Activated naive CD8-positive, alpha-beta T cell treated with anti-CD3 and anti-CD28 coated beads, Interleukin-2, amount 10 ng/mL, durations not matched to agents 7 days and 5 days (primary cell): Measurements from ENCODE around the gene EREG. TPM values are rescaled to one million over a fixed set of nuclear protein-coding genes. Genes with fewer than 3 reads are reported as not detected.
A peak's percentile ranks its signal among the peaks of the same experiment; 100 is the strongest.

Source experiments
- ATAC-seq: fragments of 150-1000 bp; cut with Tn5 transposase; one replicate; pipeline ENCODE4 v1.10.0; 2021; ENCODE audit warnings: low read depth, moderate library complexity
- POLR2A ChIA-PET: fragments of 350-600 bp; sonication (Branson Sonifier 250); formaldehyde crosslinking; loops from one replicate; lab custom pipeline; 2021; ENCODE audit warnings: antibody characterized with exemption; lab: Charles Lee
- DNase-seq: peaks from one replicate; pipeline ENCODE4 v3.0.0; 2021
- H3K27ac Mint-ChIP-seq: one replicate; pipeline ENCODE4 v1.8.0; 2022; ENCODE audit warnings: mild to moderate bottlenecking, mixed read lengths
- H3K27me3 Mint-ChIP-seq: one replicate; pipeline ENCODE4 v1.8.0; 2022; ENCODE audit warnings: mild to moderate bottlenecking, moderate library complexity, mixed read lengths
- H3K36me3 Mint-ChIP-seq: one replicate; pipeline ENCODE4 v1.8.0; 2021; ENCODE audit warnings: mild to moderate bottlenecking, mixed read lengths
- H3K4me1 Mint-ChIP-seq: one replicate; pipeline ENCODE4 v1.8.0; 2021; ENCODE audit warnings: mixed read lengths
- H3K4me3 Mint-ChIP-seq: one replicate; pipeline ENCODE4 v1.8.0; 2022; ENCODE audit warnings: mild to moderate bottlenecking, moderate library complexity, mixed read lengths
- H3K9me3 Mint-ChIP-seq: one replicate; pipeline ENCODE4 v1.8.0; 2021; ENCODE audit warnings: mixed read lengths
- total RNA-seq, 2 experiments: library from RNA; stranded (reverse); gene quantifications; one replicate each; pipeline ENCODE4 v1.2.3, GENCODE V29; 2021

Gene EREG
- total RNA-seq, 2 experiments from 2014 or later = not detected

DNA sequence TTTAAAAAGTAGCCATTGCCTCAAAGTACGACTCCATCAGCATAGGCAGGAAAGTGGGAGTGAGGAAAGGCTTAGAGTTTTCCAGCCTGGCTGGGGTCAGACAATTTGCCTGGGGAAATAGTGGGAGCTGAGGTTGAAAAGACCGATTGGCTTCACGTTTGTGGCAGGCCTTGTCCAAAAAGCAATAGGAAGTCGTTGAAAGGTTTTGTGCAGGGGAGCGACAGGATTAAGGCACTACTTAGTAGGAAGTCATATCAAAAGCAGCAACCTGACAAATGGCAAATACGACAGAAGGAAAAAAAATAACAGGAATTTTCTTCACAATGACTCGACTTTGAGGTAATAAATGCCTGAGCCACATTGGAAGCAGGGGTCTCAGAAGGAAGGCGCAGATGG lies 691 bp upstream of the EREG start:
- POLR2A ChIA-PET = no interaction called here
- H3K36me3 Mint-ChIP-seq = no peaks in the 10 kb centered on the region
- H3K27me3 Mint-ChIP-seq = peaks cover 41% of the 10 kb centered on the region
- H3K9me3 Mint-ChIP-seq = no peaks in the 10 kb centered on the region
- H3K4me3 Mint-ChIP-seq = peak overlapping the region; percentile 71
- DNase-seq = no peak
- peaks cover 6% of the 10 kb centered on the region for H3K4me1 Mint-ChIP-seq
- ATAC-seq = no peak
- no peak overlapping the region for H3K27ac Mint-ChIP-seq

- POLR2A ChIA-PET = no interaction called here
- Mint-ChIP-seq H3K4me3 (peak overlapping the region; percentile 71), H3K36me3 (no peaks in the 10 kb centered on the region), H3K4me1 (peaks cover 6% of the 10 kb centered on the region), H3K9me3 (no peaks in the 10 kb centered on the region), H3K27ac (no peak overlapping the region), H3K27me3 (peaks cover 42% of the 10 kb centered on the region)
- no peak for DNase-seq
- ATAC-seq = no peak
Measured at GRCh38 chr4:74365761-74366160, 816 bp downstream of the EREG start.

GRCh38 chr4:74366367-74366911 lies 1.5 kb downstream of the EREG start:
- Mint-ChIP-seq H3K4me3 (no peak overlapping the region), H3K27ac (no peak overlapping the region), H3K27me3 (peaks cover 42% of the 10 kb centered on the region)

DNA sequence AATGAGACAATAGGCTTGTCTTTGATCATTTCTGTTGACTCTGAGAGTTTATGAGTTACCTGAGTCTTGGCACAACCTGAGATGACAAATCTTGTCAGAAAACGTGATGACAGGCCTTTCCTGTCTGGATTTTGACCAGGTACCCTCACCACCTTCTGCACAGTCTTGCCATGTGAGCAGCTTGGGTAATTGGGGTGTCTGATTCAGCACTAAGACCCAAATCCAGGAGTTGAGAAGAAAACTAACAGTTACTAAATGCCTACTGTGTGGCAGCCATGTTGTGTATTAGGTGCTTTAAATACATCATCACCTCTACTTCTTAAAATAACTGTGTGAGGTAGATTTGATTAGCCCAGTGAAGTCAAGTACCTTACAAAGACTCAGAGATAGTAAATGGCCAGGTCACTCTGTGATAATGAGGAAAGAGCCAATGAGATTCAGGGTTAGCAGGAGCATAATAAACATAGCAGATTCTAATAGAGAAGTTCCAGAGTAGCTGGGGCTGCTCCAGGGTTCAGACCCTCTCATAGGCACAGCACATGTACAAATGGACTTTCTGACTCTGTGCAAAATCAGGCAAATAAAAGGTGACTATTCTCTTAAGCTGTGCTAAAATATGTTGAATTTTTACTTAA lies 2.8 kb downstream of the EREG start:
- Mint-ChIP-seq H3K27me3 (peaks cover 46% of the 10 kb centered on the region), H3K27ac (no peak overlapping the region), H3K36me3 (no peaks in the 10 kb centered on the region), H3K4me3 (no peak overlapping the region), H3K4me1 (peaks cover 6% of the 10 kb centered on the region), H3K9me3 (no peaks in the 10 kb centered on the region)
- ATAC-seq (no peak), DNase-seq (no peak)
- POLR2A ChIA-PET = no interaction called here

More at GRCh38 chr4:74366367-74366911, 1.5 kb downstream of the EREG start:
- Mint-ChIP-seq H3K36me3 (no peaks in the 10 kb centered on the region), H3K9me3 (no peaks in the 10 kb centered on the region), H3K4me1 (peaks cover 6% of the 10 kb centered on the region)
- POLR2A ChIA-PET = no interaction called here
- no peak for ATAC-seq
- DNase-seq = no peak

- H3K4me3 Mint-ChIP-seq = no peak overlapping the region
- no peaks in the 10 kb centered on the region for H3K36me3 Mint-ChIP-seq
- POLR2A ChIA-PET = no interaction called here
- DNase-seq (no peak), ATAC-seq (no peak)
- H3K27me3 Mint-ChIP-seq = peaks cover 41% of the 10 kb centered on the region
- peaks cover 6% of the 10 kb centered on the region for H3K4me1 Mint-ChIP-seq
- H3K9me3 Mint-ChIP-seq = no peaks in the 10 kb centered on the region
- H3K27ac Mint-ChIP-seq = no peak overlapping the region
Measured at GRCh38 chr4:74368596-74368995, 3.7 kb downstream of the EREG start.

DNA sequence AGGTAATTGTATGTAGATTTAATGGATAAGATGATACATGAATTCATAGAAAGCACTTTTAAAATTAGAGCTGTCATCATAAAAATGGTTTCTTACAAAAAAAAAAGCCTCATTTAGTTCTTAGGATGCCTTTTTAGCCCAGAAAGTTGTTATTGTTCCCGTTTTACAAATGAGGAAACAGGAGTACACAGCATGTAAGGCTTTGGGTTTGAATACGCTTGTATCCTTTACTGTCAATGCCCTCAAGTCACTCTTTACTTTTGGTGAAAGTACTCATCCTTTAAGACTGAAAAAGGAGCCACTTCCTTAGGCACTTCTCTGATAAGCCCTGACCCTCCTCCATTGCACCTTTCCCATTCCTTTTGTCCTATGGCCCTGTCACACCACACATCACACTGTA lies 4.9 kb downstream of the EREG start:
- H3K36me3 Mint-ChIP-seq = no peaks in the 10 kb centered on the region
- DNase-seq (no peak), ATAC-seq (no peak)
- peaks cover 5% of the 10 kb centered on the region for H3K4me1 Mint-ChIP-seq
- no peaks in the 10 kb centered on the region for H3K9me3 Mint-ChIP-seq
- POLR2A ChIA-PET = no interaction called here
- H3K27ac Mint-ChIP-seq = no peak overlapping the region
- peaks cover 36% of the 10 kb centered on the region for H3K27me3 Mint-ChIP-seq
- H3K4me3 Mint-ChIP-seq = no peak overlapping the region

GRCh38 chr4:74370912-74371311 lies 6.0 kb downstream of the EREG start:
- no peak overlapping the region for H3K27ac Mint-ChIP-seq
- POLR2A ChIA-PET = no interaction called here
- H3K4me1 Mint-ChIP-seq = peaks cover 4% of the 10 kb centered on the region
- no peaks in the 10 kb centered on the region for H3K9me3 Mint-ChIP-seq
- peak; percentile 80 for ATAC-seq
- no peaks in the 10 kb centered on the region for H3K36me3 Mint-ChIP-seq
- peaks cover 26% of the 10 kb centered on the region for H3K27me3 Mint-ChIP-seq
- H3K4me3 Mint-ChIP-seq = no peak overlapping the region
- no peak for DNase-seq

- H3K27me3 Mint-ChIP-seq = peaks cover 19% of the 10 kb centered on the region
- DNase-seq (no peak), ATAC-seq (no peak)
- no peaks in the 10 kb centered on the region for H3K36me3 Mint-ChIP-seq
- H3K27ac Mint-ChIP-seq = no peak overlapping the region
- peaks cover 4% of the 10 kb centered on the region for H3K4me1 Mint-ChIP-seq
- no peaks in the 10 kb centered on the region for H3K9me3 Mint-ChIP-seq
- no peak overlapping the region for H3K4me3 Mint-ChIP-seq
- POLR2A ChIA-PET = no interaction called here
Measured at GRCh38 chr4:74374128-74374527, 9.2 kb downstream of the EREG start.

GRCh38 chr4:74374561-74375327 lies 9.8 kb downstream of the EREG start:
- DNase-seq = no peak
- no peak for ATAC-seq
- Mint-ChIP-seq H3K27me3 (peaks cover 19% of the 10 kb centered on the region), H3K27ac (no peak overlapping the region), H3K4me1 (peaks cover 4% of the 10 kb centered on the region), H3K4me3 (no peak overlapping the region), H3K9me3 (no peaks in the 10 kb centered on the region), H3K36me3 (no peaks in the 10 kb centered on the region)
- POLR2A ChIA-PET = interaction anchor here (0.6 kb wide), 1 partner anchor 96 kb away, joined by 5 read pairs; no protein-coding TSS in a partner anchor

DNA sequence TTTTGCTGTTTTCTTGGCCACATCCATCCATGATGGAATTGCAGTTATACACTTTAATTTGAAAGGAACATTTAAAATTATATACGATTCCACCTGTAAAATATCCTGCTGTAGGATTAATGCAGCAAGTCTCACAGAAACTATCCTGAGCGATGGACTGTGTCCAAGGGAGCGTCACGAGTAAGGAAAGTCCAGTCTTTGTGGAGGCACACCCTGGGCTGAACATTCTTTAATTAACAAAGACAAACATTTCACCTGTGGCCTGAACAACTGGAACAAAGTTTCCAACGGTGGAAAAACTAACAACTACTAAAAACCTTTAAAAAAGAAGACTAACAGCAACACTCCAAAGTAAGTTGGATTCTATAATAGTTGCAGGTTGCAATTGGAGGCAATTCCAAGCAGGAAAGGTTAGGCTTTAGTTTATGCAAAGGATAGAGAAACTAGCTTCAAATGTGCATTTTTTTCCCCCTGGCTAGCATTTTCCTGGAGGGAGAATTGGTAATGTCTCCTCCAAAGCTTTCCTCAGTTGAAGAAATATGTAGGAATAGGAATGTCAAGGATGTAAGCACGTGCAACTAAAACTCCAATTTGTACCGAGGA lies 11.0 kb downstream of the EREG start:
- no peak for DNase-seq
- no peaks in the 10 kb centered on the region for H3K9me3 Mint-ChIP-seq
- H3K27me3 Mint-ChIP-seq = peaks cover 17% of the 10 kb centered on the region
- H3K4me1 Mint-ChIP-seq = peaks cover 4% of the 10 kb centered on the region
- H3K4me3 Mint-ChIP-seq = no peak overlapping the region
- POLR2A ChIA-PET = interaction anchor here (0.6 kb wide), 1 partner anchor 95 kb away, joined by 5 read pairs; no protein-coding TSS in a partner anchor
- H3K27ac Mint-ChIP-seq = no peak overlapping the region
- H3K36me3 Mint-ChIP-seq = no peaks in the 10 kb centered on the region
- ATAC-seq = no peak

GRCh38 chr4:74376888-74377483 lies 12.0 kb downstream of the EREG start:
- ATAC-seq (no peak), DNase-seq (no peak)
- H3K9me3 Mint-ChIP-seq = no peaks in the 10 kb centered on the region
- H3K36me3 Mint-ChIP-seq = no peaks in the 10 kb centered on the region
- POLR2A ChIA-PET = interaction anchor here (0.7 kb wide), 1 partner anchor 80 kb away, joined by 5 read pairs; no protein-coding TSS in a partner anchor
- peaks cover 13% of the 10 kb centered on the region for H3K27me3 Mint-ChIP-seq
- H3K4me3 Mint-ChIP-seq = no peak overlapping the region
- H3K27ac Mint-ChIP-seq = no peak overlapping the region
- H3K4me1 Mint-ChIP-seq = peaks cover 4% of the 10 kb centered on the region

DNA sequence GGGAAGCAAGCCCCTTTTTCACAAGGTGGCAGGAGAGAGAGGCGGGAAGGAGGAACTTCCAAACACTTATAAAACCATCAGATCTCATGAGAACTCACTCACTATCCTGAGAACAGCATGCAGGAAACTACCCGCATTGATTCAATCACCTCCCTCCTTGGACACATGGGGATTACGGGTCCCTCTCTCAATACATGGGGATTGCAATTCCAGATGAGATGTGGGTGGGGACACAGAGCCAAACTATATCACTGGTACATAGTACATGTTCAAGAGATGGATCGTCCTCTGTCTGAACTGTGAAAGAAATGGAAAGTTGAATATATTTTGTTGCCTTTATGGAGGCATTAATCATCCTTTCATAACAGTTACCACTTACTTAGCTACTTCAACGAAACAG lies 12.8 kb downstream of the EREG start:
- POLR2A ChIA-PET = interaction anchor here (0.7 to 1.0 kb wide), 2 partner anchors 21 to 79 kb away, joined by 3 to 5 read pairs; no protein-coding TSS in a partner anchor
- peaks cover 4% of the 10 kb centered on the region for H3K4me1 Mint-ChIP-seq
- DNase-seq = no peak
- ATAC-seq = no peak
- H3K9me3 Mint-ChIP-seq = no peaks in the 10 kb centered on the region
- H3K27ac Mint-ChIP-seq = no peak overlapping the region
- no peak overlapping the region for H3K4me3 Mint-ChIP-seq
- no peaks in the 10 kb centered on the region for H3K36me3 Mint-ChIP-seq
- peaks cover 10% of the 10 kb centered on the region for H3K27me3 Mint-ChIP-seq

DNA sequence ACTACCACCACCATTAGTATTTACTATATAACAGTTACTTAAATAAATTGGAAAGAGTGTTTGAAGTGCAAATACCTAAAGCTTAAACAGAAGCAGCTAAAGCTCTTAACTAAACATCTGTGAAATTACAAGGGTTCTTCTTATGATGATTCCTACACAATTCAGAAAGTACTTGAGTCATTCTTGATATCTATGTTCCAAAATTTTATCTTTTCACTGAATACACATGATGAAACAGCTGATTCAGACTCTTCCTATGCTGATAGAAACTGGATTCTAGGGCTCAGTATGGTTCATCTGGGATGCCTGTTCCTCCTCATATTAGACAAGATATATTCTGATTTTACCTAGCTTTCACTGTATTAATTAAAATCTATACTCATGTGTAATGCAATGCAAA lies 13.6 kb downstream of the EREG start:
- Mint-ChIP-seq H3K27me3 (peaks cover 11% of the 10 kb centered on the region), H3K9me3 (no peaks in the 10 kb centered on the region), H3K36me3 (no peaks in the 10 kb centered on the region), H3K4me1 (peaks cover 4% of the 10 kb centered on the region), H3K27ac (no peak overlapping the region), H3K4me3 (no peak overlapping the region)
- POLR2A ChIA-PET = interaction anchor here (1.0 kb wide), 1 partner anchor 20 kb away, joined by 3 read pairs; no protein-coding TSS in a partner anchor
- ATAC-seq = no peak
- DNase-seq = no peak
